ENCODE results near the gene RPS27L.

Gene RPS27L

DNA sequence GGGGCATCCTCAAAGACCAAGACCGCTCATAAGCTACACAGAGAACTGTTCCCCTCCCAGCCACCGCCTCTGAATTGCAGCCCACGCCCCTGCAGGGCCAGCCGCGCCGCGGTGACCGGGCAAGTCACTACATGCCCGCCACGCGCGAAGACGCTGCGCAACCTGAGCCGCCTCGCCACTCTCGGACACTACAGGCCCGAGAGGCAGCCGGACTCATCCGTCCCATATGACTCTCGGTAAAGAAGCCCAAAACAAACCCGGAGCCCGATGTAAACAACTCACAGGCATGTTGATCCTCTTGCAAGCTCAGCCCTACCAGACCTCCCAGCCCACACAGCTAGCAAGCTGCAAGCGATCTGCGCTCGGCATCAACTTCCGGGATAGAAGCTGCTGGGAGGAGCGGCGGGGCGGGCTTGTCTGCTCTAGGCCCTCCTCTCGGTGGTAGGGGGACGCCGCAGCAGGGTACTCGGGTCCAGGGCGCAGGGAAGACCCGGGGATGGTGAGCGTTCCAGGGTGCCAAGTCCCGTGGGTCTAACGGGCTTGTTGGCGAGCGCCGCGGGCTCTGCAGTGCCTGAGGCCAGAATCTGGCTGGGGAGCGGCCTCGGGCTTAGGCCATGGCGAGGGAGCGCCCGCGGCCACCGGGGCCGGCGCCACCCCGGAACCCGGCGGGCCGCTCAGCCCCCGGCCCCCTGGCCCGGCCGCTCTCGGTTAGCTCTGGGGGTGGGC, at the start of gene RPS27L (continued):
- TF ChIP-seq, protein P1, sequence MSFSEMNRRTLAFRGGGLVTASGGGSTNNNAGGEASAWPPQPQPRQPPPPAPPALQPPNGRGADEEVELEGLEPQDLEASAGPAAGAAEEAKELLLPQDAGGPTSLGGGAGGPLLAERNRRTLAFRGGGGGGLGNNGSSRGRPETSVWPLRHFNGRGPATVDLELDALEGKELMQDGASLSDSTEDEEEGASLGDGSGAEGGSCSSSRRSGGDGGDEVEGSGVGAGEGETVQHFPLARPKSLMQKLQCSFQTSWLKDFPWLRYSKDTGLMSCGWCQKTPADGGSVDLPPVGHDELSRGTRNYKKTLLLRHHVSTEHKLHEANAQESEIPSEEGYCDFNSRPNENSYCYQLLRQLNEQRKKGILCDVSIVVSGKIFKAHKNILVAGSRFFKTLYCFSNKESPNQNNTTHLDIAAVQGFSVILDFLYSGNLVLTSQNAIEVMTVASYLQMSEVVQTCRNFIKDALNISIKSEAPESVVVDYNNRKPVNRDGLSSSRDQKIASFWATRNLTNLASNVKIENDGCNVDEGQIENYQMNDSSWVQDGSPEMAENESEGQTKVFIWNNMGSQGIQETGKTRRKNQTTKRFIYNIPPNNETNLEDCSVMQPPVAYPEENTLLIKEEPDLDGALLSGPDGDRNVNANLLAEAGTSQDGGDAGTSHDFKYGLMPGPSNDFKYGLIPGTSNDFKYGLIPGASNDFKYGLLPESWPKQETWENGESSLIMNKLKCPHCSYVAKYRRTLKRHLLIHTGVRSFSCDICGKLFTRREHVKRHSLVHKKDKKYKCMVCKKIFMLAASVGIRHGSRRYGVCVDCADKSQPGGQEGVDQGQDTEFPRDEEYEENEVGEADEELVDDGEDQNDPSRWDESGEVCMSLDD (tag by site-specific recombination; IDR thresholded peaks at IDR 0.05): peak; percentile 73
- TF ChIP-seq KLF1 (tag by site-specific recombination; IDR thresholded peaks at IDR 0.05) (peak; percentile 89), ZNF133 (tag by site-specific recombination; IDR thresholded peaks at IDR 0.05) (no peak), ZNF239 (tag by site-specific recombination; IDR thresholded peaks at IDR 0.05) (no peak), ZNF585B (tag by site-specific recombination; IDR thresholded peaks at IDR 0.05) (no peak), ZNF114 (tag by site-specific recombination; IDR thresholded peaks at IDR 0.05) (no peak), GLIS2 (tag by site-specific recombination; IDR thresholded peaks at IDR 0.05) (peak; percentile 66)
- TF ChIP-seq, protein P2, sequence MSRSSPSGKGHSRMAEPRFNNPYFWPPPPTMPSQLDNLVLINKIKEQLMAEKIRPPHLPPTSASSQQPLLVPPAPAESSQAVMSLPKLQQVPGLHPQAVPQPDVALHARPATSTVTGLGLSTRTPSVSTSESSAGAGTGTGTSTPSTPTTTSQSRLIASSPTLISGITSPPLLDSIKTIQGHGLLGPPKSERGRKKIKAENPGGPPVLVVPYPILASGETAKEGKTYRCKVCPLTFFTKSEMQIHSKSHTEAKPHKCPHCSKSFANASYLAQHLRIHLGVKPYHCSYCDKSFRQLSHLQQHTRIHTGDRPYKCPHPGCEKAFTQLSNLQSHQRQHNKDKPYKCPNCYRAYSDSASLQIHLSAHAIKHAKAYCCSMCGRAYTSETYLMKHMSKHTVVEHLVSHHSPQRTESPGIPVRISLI (tag by site-specific recombination; IDR thresholded peaks at IDR 0.05): no peak

DNA sequence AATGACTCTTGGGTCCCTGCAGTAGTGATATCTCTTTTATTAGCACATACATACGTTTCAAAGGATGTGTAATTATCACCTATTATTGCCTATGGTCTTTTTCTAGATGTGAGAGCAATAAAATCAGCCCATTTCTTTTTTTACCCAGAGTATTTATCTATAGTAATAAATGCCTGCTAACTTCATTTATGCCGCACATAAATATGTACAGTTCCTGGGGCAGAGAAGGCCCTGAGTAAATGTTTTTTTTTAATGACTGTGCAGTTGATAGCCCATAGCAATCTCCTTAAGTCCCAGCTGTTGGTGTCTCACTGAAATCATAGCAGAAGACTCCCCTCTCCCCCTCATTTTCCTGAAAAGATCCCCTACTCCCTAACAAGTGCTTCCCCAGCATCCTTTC, 48.8 kb upstream of the RPS27L start:
- POLR2A ChIA-PET: no interaction called here
- no peaks in the 10 kb centered on the region for H3K36me3 ChIP-seq (ENCODE audit: control insufficient read depth in 2 of 2, insufficient read depth in 1 of 2, low read length in 2 of 2)
- TF ChIP-seq HOXA7 (CRISPR knock-in tag; IDR thresholded peaks at IDR 0.05; ENCODE audit: borderline replicate concordance) (no peak), ZNF791 (tag by site-specific recombination; IDR thresholded peaks at IDR 0.05) (no peak), ZNF747 (tag by site-specific recombination; IDR thresholded peaks at IDR 0.05) (no peak), ZNF19 (tag by site-specific recombination; IDR thresholded peaks at IDR 0.05; ENCODE audit: low read depth) (no peak), ZNF560 (tag by site-specific recombination; IDR thresholded peaks at IDR 0.05; ENCODE audit: borderline replicate concordance) (no peak)
- TF ChIP-seq, protein P3, sequence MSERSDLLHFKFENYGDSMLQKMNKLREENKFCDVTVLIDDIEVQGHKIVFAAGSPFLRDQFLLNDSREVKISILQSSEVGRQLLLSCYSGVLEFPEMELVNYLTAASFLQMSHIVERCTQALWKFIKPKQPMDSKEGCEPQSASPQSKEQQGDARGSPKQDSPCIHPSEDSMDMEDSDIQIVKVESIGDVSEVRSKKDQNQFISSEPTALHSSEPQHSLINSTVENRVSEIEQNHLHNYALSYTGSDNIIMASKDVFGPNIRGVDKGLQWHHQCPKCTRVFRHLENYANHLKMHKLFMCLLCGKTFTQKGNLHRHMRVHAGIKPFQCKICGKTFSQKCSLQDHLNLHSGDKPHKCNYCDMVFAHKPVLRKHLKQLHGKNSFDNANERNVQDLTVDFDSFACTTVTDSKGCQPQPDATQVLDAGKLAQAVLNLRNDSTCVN (tag by site-specific recombination; optimal IDR thresholded peaks at IDR 0.05): no peak
- TF ChIP-seq, protein P4, sequence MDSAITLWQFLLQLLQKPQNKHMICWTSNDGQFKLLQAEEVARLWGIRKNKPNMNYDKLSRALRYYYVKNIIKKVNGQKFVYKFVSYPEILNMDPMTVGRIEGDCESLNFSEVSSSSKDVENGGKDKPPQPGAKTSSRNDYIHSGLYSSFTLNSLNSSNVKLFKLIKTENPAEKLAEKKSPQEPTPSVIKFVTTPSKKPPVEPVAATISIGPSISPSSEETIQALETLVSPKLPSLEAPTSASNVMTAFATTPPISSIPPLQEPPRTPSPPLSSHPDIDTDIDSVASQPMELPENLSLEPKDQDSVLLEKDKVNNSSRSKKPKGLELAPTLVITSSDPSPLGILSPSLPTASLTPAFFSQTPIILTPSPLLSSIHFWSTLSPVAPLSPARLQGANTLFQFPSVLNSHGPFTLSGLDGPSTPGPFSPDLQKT (IDR thresholded peaks at IDR 0.05; ENCODE audit: borderline replicate concordance, low read depth, low read length): no peak
- TF ChIP-seq, protein P5, sequence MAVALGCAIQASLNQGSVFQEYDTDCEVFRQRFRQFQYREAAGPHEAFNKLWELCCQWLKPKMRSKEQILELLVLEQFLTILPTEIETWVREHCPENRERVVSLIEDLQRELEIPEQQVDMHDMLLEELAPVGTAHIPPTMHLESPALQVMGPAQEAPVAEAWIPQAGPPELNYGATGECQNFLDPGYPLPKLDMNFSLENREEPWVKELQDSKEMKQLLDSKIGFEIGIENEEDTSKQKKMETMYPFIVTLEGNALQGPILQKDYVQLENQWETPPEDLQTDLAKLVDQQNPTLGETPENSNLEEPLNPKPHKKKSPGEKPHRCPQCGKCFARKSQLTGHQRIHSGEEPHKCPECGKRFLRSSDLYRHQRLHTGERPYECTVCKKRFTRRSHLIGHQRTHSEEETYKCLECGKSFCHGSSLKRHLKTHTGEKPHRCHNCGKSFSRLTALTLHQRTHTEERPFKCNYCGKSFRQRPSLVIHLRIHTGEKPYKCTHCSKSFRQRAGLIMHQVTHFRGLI (tag by site-specific recombination; IDR thresholded peaks at IDR 0.05): no peak
- TF ChIP-seq, protein P6, sequence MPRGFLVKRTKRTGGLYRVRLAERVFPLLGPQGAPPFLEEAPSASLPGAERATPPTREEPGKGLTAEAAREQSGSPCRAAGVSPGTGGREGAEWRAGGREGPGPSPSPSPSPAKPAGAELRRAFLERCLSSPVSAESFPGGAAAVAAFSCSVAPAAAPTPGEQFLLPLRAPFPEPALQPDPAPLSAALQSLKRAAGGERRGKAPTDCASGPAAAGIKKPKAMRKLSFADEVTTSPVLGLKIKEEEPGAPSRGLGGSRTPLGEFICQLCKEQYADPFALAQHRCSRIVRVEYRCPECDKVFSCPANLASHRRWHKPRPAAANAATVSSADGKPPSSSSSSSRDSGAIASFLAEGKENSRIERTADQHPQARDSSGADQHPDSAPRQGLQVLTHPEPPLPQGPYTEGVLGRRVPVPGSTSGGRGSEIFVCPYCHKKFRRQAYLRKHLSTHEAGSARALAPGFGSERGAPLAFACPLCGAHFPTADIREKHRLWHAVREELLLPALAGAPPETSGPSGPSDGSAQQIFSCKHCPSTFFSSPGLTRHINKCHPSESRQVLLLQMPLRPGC (tag by site-specific recombination; IDR thresholded peaks at IDR 0.05): no peak
- no peak overlapping the region for H3K27ac ChIP-seq (ENCODE audit: extremely low read depth, low read depth, low read length)
- H3K9me3 ChIP-seq (ENCODE audit: control insufficient read depth, insufficient read depth, low read depth, low read length): no peaks in the 10 kb centered on the region
- no peak overlapping the region for H3K4me3 ChIP-seq (ENCODE audit: low read depth, low read length)
- peaks cover 4% of the 10 kb centered on the region for H3K4me1 ChIP-seq (ENCODE audit: control insufficient read depth, insufficient read depth, low read length)
- CTCF ChIA-PET: interaction anchor here (0.5 kb wide), 1 partner anchor 12 kb away, joined by 4 read pairs; no protein-coding TSS in a partner anchor

Data from HEK293 (cell line).